ENCODE results near the gene WDR27.
"Not testable (repeated sequence)": the region's sequence is repeated elsewhere in the genome, so short reads cannot be mapped to it uniquely, and the experiment has no call there.

Gene WDR27

DNA sequence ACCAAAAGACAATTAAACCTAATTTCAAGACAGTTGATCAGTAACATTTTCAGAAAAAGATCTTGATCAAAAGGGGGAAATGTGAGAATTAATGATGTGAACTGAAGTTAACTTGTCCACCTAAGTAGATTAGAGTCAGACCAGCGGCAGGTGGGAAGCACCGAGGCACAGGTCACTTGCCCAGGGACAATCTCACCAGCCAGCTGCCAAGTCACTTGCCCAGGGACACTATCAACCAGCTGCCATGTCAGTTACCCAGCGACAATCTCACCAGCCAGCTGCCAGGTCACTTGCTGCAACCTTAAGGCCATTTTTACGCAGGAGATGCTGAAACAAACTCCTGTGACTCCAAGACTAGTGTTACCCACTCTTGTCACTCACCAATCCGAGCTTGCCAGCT lies 260.5 kb downstream of the WDR27 start:
- DNase-seq (ENCODE audit: low spot score): no peak

DNA sequence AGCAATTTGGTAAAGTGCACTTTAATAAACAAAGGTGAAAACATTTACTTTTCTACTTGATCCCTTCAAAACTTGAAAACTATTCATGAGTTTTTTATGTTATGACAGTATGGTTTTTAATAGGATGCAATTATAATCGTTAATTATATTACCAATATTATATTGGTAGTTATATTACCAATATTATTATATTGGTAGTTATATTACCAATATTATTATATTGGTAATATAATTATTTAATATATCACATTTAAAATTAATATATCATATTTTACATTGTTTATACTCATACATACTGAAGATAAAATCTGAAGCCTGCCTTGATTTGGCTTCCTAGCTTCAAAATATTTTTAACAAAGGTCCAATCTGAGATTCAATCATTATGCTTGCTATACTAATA lies 262.1 kb downstream of the WDR27 start:
- DNase-seq (ENCODE audit: low spot score): no peak

DNA sequence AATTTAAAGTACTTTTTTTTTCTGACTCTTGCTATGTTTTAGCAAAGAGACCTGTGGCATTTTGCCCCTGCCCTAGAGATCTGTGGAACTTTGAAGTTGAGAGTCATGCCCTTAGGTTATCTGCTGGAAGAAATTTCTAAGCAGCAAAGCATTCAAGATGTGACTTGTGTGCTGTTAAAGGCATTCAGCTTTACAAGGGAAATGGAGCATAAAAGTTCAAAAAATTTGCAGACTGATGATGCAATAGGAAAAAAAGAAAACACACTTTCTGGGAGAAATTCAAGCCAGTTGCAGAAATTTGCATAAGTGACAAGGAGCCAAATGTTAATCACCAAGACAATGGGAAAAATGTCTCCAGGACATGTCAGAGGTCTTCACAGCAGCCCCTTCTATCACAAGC lies 267.3 kb downstream of the WDR27 start:
- DNase-seq (ENCODE audit: low spot score): not testable (repeated sequence)

DNA sequence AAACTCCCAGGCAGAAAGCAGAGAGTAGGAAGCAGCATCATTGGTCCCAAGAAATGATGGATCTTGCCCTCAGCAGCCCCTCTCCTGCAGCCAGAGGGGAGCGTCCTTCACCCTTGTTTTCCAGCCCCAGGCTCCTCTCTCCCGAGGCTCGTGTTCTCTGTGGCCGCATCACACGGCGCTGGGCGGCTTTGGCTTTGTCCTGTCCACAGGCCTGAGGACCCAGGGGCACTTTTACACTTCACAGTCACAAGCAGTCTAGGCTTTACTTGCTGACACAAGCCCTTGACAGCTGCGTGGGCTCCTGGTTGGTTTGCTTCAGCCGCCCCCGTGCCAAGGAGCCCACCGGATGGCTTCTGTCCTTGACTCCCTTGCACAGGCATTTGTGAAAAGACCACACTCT lies 272.8 kb downstream of the WDR27 start:
- no peak for DNase-seq (ENCODE audit: low spot score)

DNA sequence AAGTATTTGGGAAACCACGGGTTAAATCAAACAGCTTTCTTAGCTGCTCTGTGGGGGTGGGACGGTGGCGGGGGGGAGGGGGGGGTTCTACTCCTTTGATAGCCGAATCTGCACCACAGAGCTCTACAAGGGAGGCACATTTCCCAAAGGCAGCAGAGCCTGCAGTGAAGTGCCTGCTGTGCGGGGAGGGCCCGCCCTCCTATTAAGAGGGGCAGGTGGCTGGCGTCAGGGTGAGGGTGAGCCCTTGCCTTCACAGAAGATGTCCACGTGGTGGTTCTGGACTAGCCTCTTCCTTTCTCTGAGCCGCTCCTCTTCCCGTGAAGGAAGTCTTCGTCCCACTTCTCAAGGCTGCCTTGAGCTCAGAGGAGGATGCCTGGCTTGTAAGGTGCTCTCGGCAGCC lies 273.3 kb downstream of the WDR27 start:
- DNase-seq (ENCODE audit: low spot score): peak; percentile 37

DNA sequence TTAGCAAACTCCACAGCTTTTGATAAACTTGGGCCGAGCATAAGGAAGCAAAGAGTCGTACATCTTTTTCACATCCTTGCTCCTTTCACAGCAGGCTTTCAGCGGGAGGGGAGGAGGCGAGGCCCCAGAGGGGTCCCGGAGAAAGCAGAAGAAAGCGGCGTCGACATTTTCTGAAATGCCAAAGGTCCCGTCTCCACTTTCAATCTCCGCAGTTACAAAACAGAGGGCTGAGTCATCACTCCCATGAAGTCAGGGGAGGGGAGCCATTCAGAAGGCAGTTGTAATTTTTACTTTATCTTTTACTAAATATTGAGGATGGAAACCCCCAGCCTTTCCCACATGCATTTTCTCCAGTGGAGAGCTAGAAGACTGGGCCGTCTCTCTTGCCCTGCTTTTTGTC lies 274.0 kb downstream of the WDR27 start:
- DNase-seq (ENCODE audit: low spot score): peak; percentile 82

DNA sequence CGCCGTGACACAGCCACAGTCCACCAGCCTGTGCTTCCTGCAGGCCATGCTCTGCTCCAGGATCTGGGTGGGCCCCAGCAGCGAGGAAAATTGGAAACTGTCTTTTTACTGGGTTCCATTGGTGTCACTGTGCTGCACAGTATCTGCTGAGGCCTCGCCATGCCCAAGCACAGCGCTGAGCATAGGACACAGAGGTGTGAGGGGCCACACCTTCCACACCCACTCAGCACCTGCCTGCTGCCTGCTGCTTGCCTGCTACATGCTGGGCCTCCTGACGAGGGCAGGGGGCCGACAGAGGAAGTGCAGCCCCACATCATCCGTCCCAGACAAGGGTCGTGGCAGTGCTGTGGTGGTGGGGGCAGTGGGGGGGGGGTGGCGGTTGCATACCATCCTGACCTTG lies 275.2 kb downstream of the WDR27 start:
- no peak for DNase-seq (ENCODE audit: low spot score)

DNA sequence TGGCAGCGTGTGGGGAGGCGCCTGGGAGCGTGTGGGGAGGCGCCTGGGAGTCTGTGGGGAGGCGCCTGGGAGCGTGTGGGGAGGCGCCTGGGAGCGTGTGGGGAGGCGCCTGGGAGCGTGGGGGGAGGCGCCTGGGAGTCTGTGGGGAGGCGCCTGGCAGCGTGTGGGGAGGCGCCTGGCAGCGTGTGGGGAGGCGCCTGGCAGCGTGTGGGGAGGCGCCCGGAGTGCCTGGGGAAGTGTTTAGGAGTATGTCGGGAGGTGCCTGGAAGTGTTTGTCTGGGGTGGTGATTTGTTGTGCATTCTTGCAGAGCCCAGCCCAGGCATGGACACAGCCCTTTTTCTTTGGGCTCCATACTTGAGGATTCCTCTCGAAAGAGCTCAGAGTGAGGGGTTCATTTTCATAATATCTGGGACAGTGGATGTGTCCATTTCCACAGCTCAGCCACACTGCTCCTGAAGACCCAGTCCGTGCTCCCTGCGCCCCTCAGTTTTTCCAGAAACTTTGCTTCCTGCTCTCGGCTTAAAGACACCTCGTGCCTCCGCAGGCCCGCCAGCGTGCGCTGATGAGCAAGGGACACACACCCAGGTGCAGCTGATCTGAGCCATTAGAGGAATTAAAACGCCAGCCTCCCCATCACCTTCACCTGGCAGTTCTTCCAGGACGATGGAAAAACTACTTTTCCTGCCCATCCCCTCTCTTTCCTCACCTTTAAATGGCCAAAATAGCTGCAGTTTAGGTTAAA lies 276.0 kb downstream of the WDR27 start:
- peak; percentile 33 for DNase-seq (ENCODE audit: low spot score)

DNA sequence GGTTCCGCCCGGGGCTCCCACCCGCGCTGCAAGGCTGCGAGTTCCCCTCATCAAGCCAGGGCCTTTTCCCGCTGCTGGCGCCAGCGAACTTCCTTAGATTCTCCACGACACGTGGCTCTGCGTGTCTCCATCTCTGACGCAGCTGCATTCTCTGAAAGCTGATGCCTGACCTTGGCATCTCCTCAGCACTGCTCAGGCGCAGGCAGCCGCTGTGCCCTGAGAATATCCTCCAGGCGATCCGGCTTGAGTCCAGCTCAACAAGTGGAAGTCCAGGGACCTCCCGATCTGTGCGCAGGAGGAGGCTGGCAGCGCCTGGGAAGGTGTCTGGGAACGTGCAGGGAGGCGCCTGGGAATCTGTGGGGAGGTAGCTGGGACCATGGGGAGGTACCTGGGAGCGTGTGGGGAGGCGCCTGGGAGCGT lies 277.0 kb downstream of the WDR27 start:
- DNase-seq (ENCODE audit: low spot score): peak; percentile 67

DNA sequence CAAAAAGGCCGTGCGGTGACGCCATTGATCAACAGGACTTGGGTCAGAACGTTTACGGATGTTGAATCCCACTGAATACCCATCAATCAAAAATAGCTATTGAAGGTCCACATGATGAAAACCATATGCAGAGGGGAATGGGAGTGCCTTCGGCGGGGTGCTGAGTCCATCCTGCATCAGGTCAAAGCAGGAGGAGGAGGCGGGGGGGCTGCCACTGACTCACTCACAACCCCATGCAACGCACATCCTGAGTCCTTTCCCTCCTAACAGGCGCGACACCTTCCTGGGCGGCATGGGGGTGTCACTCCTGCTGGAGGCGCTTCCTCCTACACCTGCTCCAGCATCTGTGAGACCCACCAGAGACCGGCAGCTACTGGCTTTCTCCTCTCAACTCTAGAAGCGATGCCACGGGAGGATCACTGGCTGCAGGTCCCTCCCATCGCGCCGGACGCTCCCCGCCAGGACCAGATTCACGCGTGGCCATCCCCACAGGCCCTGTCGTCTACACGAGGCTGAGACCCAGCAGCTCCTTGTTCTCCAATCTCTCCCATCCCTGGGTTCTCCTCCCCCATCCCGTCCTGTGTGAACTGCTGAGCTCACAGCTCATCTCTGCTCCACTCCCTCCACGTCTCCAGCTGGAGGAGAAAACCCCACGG lies 277.6 kb downstream of the WDR27 start:
- DNase-seq (ENCODE audit: low spot score): no peak

DNA sequence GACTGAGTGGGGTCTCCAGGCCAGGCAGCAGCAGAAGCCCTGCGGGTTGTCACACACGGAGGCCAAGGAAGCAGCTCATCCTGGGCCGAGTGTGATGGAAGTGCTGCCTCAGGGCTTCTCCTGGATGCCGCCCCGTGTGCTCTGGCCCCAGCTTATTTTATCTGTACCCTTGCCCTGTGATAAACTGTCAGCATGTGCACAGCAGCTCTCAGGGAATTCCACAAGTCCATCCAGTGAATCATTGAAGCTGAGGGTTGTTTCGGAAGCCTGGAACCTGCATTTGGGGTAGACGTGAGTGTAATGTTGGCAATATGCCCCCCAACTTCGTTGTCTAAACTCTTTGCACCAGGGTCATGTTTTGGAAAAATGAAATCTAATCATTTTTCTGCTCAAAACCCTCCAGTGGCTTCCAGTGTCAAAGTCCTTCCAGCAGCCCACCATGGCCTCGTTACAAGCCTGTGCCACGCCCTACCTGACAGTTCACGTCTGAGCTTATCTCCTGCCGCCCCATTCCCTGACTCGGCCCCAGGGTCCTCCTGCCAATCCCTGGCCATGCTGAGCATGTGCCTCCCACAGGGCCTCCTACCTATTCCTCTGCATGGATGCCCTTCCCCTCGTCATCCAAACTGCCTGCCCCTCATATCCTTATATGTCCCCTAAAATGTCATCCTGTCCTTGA lies 280.1 kb downstream of the WDR27 start:
- DNase-seq (ENCODE audit: low spot score): no peak

DNA sequence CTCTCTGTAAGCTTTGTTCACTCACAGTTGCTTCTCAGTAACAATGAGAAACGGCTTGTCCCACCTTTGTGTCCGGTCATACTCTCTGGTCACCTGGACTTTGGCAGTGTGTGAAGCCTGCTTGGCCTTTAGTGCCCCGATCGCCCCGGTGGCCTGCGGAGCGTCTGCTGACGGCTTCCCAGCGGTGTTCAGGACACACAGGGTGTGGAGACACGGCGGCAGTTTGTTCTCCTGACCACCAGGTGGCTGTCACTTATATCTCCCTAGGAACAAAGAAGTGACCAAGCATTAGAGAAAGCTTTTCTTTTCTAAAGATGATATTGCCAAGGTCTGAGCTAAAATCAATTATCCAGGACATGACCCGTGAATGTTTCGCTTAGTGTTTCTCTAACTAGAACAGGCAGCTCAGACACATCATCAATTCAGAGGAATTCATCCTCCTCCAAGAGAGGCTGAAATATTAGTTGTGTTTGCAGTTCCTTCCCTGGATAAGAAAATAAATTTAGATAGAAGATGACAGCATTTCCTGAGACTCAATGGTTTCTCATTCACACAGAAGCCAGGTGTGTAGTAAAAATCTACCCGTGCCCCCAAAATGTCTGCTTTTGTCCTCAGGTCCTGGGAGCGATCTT lies 280.8 kb downstream of the WDR27 start:
- DNase-seq (ENCODE audit: low spot score): no peak

DNA sequence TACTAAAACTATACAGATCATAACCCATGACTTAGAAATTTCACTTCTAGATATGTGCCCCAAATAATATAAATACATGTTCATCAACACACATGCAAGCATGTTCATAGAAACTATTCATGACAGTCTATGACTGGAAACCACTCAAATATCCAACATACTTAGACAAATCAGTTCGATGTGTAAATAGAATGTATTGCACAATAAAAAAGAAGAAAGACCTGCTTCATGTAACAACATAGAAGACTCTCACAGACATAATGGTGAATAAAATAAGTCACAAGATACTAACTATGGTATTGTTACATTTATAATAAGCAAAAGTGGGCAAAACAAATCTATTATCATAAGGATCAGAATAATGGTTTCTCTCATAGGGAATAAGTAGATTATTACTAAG lies 284.7 kb downstream of the WDR27 start:
- DNase-seq (ENCODE audit: low spot score): no peak

DNA sequence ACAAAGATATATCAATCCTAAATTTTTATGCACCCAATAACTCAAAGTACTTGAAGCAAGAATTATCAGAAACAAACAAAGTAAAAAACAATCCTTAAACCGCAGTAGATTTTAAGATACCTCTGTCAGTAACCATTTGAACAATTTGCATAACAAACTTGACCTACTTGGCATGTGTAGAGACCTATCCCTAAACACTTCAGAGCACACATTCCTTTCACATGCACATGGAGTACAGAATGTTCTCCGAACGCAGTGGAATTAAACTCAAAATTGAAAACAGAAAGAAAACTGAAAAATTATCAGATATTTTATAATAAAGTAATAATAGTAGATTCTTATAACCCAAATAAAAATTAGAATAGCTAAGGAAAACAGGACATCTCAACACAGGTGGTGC lies 285.6 kb downstream of the WDR27 start:
- no peak for DNase-seq (ENCODE audit: low spot score)

DNA sequence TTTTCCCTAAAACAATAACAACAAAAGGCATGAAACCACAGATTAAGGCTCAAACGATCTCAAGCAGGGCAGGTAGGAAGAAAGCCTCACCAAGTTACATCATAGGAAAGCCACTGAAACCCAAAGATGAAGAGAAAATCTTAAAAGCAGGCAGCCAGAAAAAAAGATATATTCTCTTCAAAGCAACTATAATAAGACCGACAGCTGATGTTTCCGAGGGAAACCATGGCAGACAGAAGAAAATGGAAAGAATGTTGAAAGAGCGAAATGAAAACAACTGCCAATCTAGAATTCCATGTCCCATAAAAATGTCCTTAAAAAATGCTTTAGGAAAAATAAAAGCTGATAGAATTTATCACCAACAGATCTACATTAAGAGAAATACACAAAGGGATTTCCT lies 286.6 kb downstream of the WDR27 start:
- no peak for DNase-seq (ENCODE audit: low spot score)

DNA sequence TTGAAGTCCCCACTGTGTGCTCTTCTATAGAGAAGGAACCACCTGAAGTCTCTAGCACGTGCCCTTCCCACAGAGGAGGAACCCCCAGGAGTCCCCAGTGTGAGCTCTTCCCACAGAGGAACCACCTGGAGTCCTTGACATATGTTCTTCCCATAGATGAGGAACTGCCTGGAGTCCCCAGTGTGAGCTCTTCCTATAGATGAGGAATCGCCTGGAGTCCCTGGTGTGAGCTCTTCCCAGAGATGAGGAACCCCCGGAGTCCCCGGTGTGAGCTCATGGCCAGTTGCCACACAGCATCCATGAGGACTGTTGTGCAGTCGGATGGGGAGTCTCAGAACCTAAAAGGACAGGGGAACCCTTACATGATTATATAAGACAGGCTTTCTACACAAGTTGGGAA lies 290.1 kb downstream of the WDR27 start:
- DNase-seq (ENCODE audit: low spot score): no peak

DNA sequence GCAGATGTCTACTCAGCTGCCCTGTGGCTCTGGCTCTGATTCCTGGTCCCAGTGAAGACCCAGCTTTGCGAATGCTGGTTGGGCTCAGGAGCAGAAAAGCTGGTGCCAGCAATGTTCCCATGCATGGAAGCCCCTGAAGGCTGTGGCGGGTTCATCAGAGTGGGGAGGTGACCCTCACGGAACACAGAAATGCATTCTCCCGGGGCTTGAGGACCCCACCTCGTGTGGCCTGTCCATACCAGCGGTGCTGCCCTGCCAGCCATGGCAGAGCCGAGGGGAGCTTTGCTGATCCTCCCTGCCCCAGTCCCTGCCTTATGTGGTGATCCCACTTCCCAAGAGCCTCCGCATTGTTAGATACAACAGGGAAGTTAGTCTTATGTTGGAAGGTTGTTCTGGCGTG lies 290.5 kb downstream of the WDR27 start:
- DNase-seq (ENCODE audit: low spot score): no peak

DNA sequence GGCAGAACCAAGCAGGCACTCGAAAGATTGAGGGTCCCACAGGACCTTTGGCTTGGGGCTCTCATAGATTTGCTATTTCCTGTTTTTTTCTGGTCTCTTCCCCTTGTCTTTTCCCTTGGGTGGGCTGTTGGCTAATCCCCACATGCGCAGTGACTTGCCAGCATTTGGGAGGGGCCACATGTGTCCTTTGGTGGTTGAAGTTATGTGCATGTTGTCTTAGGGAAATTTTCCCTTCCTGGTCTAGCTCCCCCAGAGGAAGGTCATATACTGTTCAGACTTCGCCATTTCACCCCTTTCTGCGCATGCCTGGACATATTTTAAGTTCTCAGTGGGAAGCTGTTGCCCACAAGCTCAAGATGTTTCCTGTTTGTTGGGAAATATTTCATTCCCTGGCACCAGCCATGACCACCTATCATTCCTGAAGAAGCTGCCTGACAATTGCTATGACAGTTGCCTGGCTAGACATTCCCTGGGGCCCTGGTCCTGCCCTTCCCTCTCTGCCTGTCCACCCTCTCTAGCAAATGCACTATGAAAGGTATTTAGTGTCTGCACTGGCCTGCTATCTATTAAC lies 292.0 kb downstream of the WDR27 start:
- DNase-seq (ENCODE audit: low spot score): peak; percentile 41

DNA sequence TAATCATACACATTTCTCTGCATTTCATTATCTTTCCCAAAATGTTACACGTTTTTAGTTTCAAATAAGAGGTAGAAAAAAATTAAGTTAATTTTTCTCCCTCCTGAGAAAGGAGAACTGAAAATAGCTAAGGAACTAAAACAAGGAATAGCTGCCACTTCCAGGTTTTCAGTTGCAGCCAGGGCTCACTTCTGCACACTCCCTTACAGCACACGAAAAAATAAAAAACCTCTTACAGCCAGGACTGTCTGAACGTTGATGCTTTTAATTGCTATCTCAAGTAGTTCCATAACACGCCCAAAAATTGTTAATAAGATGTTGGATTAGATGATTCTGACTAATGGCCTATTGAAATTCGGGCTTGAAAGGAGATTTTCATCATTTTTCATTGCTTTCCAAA lies 294.5 kb downstream of the WDR27 start:
- DNase-seq (ENCODE audit: low spot score): no peak

All from GM03348 (cell line).